C4-2B (cell line): ENCODE results near the gene TMEM131L.

ENCODE experiments used
- CTCF ChIP-seq: fragments of 450-650 bp; conservative IDR thresholded peaks from 2 replicates; pipeline ENCODE4 v1.5.1; 2017; ENCODE audit warnings: mild to moderate bottlenecking
- ZFX ChIP-seq: fragments of 450-650 bp; IDR thresholded peaks from 2 replicates; pipeline ENCODE4 v1.6.1; 2017

GRCh38 chr4:153676486-153676885 lies 210.3 kb downstream of the TMEM131L start:
- TF ChIP-seq CTCF (no peak), ZFX (no peak)
